ENCODE measurements around the gene LBP.

- no peak for TF ChIP-seq ARNTL (CRISPR knock-in tag; IDR thresholded peaks at IDR 0.05; ENCODE audit: borderline replicate concordance, low read depth)
- TF ChIP-seq ZFP3 (CRISPR knock-in tag; IDR thresholded peaks at IDR 0.05): no peak
- TF ChIP-seq CSDC2 (CRISPR knock-in tag; IDR thresholded peaks at IDR 0.05): no peak
- no peak for TF ChIP-seq TSHZ2 (CRISPR knock-in tag; IDR thresholded peaks at IDR 0.05)
- TF ChIP-seq PATZ1 (CRISPR knock-in tag; IDR thresholded peaks at IDR 0.05; ENCODE audit: borderline replicate concordance): no peak
- no peak for TF ChIP-seq ZNF565 (CRISPR knock-in tag; conservative IDR thresholded peaks at IDR 0.05; ENCODE audit: low read depth)
- no peak for TF ChIP-seq BACH2 (CRISPR knock-in tag; IDR thresholded peaks at IDR 0.05; ENCODE audit: borderline replicate concordance)
- no peak for TF ChIP-seq SNAI2 (CRISPR knock-in tag; IDR thresholded peaks at IDR 0.05)
- TF ChIP-seq TOX (CRISPR knock-in tag; IDR thresholded peaks at IDR 0.05; ENCODE audit: borderline replicate concordance): no peak
- TF ChIP-seq, protein P1, sequence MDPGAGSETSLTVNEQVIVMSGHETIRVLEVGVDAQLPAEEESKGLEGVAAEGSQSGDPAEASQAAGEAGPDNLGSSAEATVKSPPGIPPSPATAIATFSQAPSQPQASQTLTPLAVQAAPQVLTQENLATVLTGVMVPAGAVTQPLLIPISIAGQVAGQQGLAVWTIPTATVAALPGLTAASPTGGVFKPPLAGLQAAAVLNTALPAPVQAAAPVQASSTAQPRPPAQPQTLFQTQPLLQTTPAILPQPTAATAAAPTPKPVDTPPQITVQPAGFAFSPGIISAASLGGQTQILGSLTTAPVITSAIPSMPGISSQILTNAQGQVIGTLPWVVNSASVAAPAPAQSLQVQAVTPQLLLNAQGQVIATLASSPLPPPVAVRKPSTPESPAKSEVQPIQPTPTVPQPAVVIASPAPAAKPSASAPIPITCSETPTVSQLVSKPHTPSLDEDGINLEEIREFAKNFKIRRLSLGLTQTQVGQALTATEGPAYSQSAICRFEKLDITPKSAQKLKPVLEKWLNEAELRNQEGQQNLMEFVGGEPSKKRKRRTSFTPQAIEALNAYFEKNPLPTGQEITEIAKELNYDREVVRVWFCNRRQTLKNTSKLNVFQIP (CRISPR knock-in tag; IDR thresholded peaks at IDR 0.05; ENCODE audit: borderline replicate concordance, low read depth): no peak
- TF ChIP-seq OSR1 (CRISPR knock-in tag; IDR thresholded peaks at IDR 0.05): no peak
These were observed 34.8 kb upstream of the LBP start for GRCh38 chr20:38311491-38311890.
